Measurements from ENCODE around the gene PPP1R13L.

DNA sequence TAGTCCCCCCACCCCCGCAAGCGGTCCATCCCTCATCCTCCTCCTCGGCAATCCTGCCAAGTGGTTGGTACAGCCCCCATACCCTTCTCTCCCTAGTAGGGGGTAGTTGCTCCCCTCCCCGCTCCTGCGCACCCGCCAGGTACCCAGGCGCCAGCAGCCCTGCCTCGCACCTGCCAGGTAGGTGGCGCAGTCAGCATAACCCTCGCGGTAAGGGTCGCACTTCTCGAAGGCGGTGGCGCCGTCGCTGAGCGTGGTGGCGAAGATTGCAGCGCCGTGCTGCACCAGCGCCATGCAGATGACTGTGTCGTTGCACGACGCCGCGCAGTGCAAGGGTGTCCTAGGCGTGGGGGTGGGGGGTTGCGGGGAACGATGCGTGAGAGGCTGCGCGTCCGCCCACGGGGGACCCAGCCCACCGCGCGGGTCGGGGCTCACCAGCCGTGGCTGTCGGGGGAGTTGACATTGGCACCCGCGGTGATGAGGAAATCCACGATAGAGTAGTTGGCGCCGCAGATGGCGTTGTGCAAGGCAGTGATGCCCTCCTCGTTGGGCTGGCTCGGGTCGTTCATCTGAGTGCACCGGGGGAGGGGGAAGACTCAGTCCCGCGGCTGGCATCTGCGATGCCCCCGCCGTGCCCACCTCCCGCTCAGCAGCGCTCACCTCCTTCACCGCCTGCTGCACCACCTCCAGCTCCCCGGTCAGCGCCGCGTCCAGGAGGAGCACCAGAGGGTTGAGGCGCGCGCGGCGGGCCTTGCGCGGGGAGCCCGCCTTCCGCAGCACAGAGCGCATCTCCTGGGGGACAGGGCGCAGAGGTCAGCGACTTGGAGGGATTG, 19.3 kb downstream of the PPP1R13L start:
- TF ChIP-seq RAD21 (conservative IDR thresholded peaks at IDR 0.05) (no peak), EZH2 (IDR thresholded peaks at IDR 0.05; ENCODE audit: borderline replicate concordance, insufficient read depth, low read length, poor library complexity, severe bottlenecking) (no peak), POLR2AphosphoS5 (IDR thresholded peaks at IDR 0.05) (no peak), SMC3 (conservative IDR thresholded peaks at IDR 0.05; ENCODE audit: poor library complexity) (no peak)
- TF ChIP-seq, protein P1, sequence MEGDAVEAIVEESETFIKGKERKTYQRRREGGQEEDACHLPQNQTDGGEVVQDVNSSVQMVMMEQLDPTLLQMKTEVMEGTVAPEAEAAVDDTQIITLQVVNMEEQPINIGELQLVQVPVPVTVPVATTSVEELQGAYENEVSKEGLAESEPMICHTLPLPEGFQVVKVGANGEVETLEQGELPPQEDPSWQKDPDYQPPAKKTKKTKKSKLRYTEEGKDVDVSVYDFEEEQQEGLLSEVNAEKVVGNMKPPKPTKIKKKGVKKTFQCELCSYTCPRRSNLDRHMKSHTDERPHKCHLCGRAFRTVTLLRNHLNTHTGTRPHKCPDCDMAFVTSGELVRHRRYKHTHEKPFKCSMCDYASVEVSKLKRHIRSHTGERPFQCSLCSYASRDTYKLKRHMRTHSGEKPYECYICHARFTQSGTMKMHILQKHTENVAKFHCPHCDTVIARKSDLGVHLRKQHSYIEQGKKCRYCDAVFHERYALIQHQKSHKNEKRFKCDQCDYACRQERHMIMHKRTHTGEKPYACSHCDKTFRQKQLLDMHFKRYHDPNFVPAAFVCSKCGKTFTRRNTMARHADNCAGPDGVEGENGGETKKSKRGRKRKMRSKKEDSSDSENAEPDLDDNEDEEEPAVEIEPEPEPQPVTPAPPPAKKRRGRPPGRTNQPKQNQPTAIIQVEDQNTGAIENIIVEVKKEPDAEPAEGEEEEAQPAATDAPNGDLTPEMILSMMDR (IDR thresholded peaks at IDR 0.05; ENCODE audit: poor library complexity, severe bottlenecking): peak; percentile 24
